SK-N-SH (cell line): ENCODE results near the gene LGR4.

Experiments used
- CTCF ChIP-seq: fragments of 200-600 bp; sonication (generic); IDR thresholded peaks from 2 replicates; pipeline ENCODE4 v1.6.1; 2017; ENCODE audit warnings: antibody characterized with exemption, mild to moderate bottlenecking, moderate library complexity
- FOXM1 ChIP-seq: IDR thresholded peaks from 2 replicates; pipeline ENCODE4 v1.4.0; 2012; ENCODE audit warnings: low read depth, mild to moderate bottlenecking
- MAX ChIP-seq: IDR thresholded peaks from 2 replicates; pipeline ENCODE4 v1.4.0; 2012; ENCODE audit warnings: low read depth
- NRF1 ChIP-seq: IDR thresholded peaks from 2 replicates; pipeline ENCODE4 v1.6.1; 2012; ENCODE audit warnings: low read depth, mild to moderate bottlenecking, low read length
- RAD21 ChIP-seq: IDR thresholded peaks from 2 replicates; pipeline ENCODE4 v1.6.1; 2012; ENCODE audit warnings: mild to moderate bottlenecking, low read length
- RCOR1 ChIP-seq: fragments of 150-350 bp; IDR thresholded peaks from 2 replicates; pipeline ENCODE4 v1.6.1; 2017; ENCODE audit warnings: antibody characterized with exemption, low read length
- SIN3A ChIP-seq: IDR thresholded peaks from 2 replicates; pipeline ENCODE4 v1.6.1; 2012; ENCODE audit warnings: low read depth, mild to moderate bottlenecking, low read length, moderate library complexity, borderline replicate concordance
- TAF1 ChIP-seq: IDR thresholded peaks from 2 replicates; pipeline ENCODE4 v1.6.1; 2012; ENCODE audit warnings: low read depth, mild to moderate bottlenecking, low read length, moderate library complexity, borderline replicate concordance
- TCF12 ChIP-seq: IDR thresholded peaks from 2 replicates; pipeline ENCODE4 v1.4.0; 2012
- TEAD4 ChIP-seq: IDR thresholded peaks from 2 replicates; pipeline ENCODE4 v1.4.0; 2012; ENCODE audit warnings: mild to moderate bottlenecking, borderline replicate concordance; ENCODE audit not compliant: insufficient read depth
- USF2 ChIP-seq: fragments of 150-350 bp; IDR thresholded peaks from 2 replicates; pipeline ENCODE4 v1.6.1; 2017; ENCODE audit warnings: antibody characterized with exemption, low read length, low read depth, borderline replicate concordance
- ZBTB33 ChIP-seq: IDR thresholded peaks from 2 replicates; pipeline ENCODE4 v1.4.0; 2012; ENCODE audit warnings: low read depth, borderline replicate concordance

- TF ChIP-seq NRF1 (no peak), TEAD4 (no peak), TAF1 (no peak), MAX (no peak), TCF12 (no peak), RCOR1 (no peak), CTCF (no peak), USF2 (no peak), FOXM1 (no peak), ZBTB33 (no peak), SIN3A (no peak), RAD21 (no peak)
Measured at GRCh38 chr11:27414644-27415043, 57.9 kb downstream of the LGR4 start.
